ENCODE measurements around the gene GTF3C5.
"Not testable (repeated sequence)": the region's sequence is repeated elsewhere in the genome, so short reads cannot be mapped to it uniquely, and the experiment has no call there.

Gene GTF3C5

GRCh38 chr9:133086894-133087293 is 56.1 kb downstream of the GTF3C5 start:
- no peak for TF ChIP-seq CTCF (conservative IDR thresholded peaks at IDR 0.05; ENCODE audit: low read length)
- H3K4me3 ChIP-seq (ENCODE audit: low read length): no peak overlapping the region
- DNase-seq (ENCODE audit: low read depth): no peak

GRCh38 chr9:133087429-133088145 is 56.8 kb downstream of the GTF3C5 start:
- H3K4me3 ChIP-seq (ENCODE audit: low read length): no peak overlapping the region
- no peak for TF ChIP-seq CTCF (conservative IDR thresholded peaks at IDR 0.05; ENCODE audit: low read length)
- DNase-seq (ENCODE audit: low read depth): no peak

- TF ChIP-seq CTCF (conservative IDR thresholded peaks at IDR 0.05; ENCODE audit: low read length): no peak
- DNase-seq (ENCODE audit: low read depth): no peak
- no peak overlapping the region for H3K4me3 ChIP-seq (ENCODE audit: low read length)
These were observed 57.5 kb downstream of the GTF3C5 start for GRCh38 chr9:133088146-133088750.

GRCh38 chr9:133088756-133089155 is 58.0 kb downstream of the GTF3C5 start:
- no peak overlapping the region for H3K4me3 ChIP-seq (ENCODE audit: low read length)
- DNase-seq (ENCODE audit: low read depth): no peak
- TF ChIP-seq CTCF (conservative IDR thresholded peaks at IDR 0.05; ENCODE audit: low read length): no peak

GRCh38 chr9:133089271-133089671 is 58.5 kb downstream of the GTF3C5 start:
- no peak overlapping the region for H3K4me3 ChIP-seq (ENCODE audit: low read length)
- DNase-seq (ENCODE audit: low read depth): no peak
- TF ChIP-seq CTCF (conservative IDR thresholded peaks at IDR 0.05; ENCODE audit: low read length): no peak

GRCh38 chr9:133090187-133090586 is 59.4 kb downstream of the GTF3C5 start:
- no peak overlapping the region for H3K4me3 ChIP-seq (ENCODE audit: low read length)
- no peak for DNase-seq (ENCODE audit: low read depth)
- no peak for TF ChIP-seq CTCF (conservative IDR thresholded peaks at IDR 0.05; ENCODE audit: low read length)

- TF ChIP-seq CTCF (conservative IDR thresholded peaks at IDR 0.05; ENCODE audit: low read length): no peak
- no peak overlapping the region for H3K4me3 ChIP-seq (ENCODE audit: low read length)
- no peak for DNase-seq (ENCODE audit: low read depth)
These were observed 60.1 kb downstream of the GTF3C5 start for GRCh38 chr9:133090752-133091385.

- not testable (repeated sequence) for DNase-seq (ENCODE audit: low read depth); H3K4me3 ChIP-seq (ENCODE audit: low read length)
These were observed 63.6 kb downstream of the GTF3C5 start for GRCh38 chr9:133094351-133094750.
